ENCODE data around the gene DHRS4L2. TPM values are rescaled to one million over a fixed set of nuclear protein-coding genes. Genes with fewer than 3 reads are reported as not detected.
A peak's percentile ranks its signal among the peaks of the same experiment; 100 is the strongest.
"Not testable (repeated sequence)": the region's sequence is repeated elsewhere in the genome, so short reads cannot be mapped to it uniquely, and the experiment has no call there.

The DHRS4L2 gene
- total RNA-seq, 1 donor from 2014 or later = 16.7 TPM

DNA sequence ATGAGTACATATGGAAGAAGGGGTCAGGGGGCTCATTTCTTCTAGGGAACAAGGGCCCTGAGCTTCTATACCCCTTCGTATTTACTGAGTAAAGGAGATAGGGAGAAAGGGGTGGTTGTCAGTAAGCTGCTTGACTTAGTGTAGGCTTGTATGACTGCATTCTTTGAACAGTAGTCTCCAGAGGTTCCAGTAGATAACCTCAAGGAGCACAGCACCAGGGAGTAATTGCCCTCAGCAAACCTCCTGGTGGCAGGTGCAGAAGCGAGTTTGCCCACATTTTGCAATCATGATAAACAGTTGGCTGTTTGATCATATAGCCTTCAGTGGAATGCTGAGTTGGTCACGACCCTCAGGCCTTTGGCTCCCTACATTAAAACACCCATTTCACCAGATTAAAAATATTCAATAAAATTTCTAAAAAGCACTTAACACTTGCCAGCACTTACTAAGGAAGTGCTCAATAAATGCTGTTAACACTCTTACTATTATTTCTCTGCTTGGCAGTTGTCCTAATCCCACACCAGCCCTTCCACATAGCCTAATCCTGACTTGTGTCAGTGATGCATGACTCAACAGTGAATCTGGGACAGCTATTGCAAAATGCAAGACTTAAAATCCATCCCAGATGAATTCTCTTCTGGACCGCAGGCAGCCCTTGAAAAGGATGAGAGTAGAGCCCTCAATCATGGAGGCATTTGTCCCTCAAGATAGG lies 3.7 kb upstream of the DHRS4L2 start:
- Histone ChIP-seq H3K36me3 (no peaks in the 10 kb centered on the region), H3K4me1 (peaks cover 41% of the 10 kb centered on the region), H3K4me3 (no peak overlapping the region), H3K27me3 (no peaks in the 10 kb centered on the region), H3K27ac (peak overlapping the region; percentile 89), H3K9me3 (no peaks in the 10 kb centered on the region)
- DNase-seq (ENCODE audit: extremely low spot score in 2 of 2) = no peak
- no peak for TF ChIP-seq POLR2A (IDR thresholded peaks at IDR 0.05)
- TF ChIP-seq, protein P1, sequence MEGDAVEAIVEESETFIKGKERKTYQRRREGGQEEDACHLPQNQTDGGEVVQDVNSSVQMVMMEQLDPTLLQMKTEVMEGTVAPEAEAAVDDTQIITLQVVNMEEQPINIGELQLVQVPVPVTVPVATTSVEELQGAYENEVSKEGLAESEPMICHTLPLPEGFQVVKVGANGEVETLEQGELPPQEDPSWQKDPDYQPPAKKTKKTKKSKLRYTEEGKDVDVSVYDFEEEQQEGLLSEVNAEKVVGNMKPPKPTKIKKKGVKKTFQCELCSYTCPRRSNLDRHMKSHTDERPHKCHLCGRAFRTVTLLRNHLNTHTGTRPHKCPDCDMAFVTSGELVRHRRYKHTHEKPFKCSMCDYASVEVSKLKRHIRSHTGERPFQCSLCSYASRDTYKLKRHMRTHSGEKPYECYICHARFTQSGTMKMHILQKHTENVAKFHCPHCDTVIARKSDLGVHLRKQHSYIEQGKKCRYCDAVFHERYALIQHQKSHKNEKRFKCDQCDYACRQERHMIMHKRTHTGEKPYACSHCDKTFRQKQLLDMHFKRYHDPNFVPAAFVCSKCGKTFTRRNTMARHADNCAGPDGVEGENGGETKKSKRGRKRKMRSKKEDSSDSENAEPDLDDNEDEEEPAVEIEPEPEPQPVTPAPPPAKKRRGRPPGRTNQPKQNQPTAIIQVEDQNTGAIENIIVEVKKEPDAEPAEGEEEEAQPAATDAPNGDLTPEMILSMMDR (IDR thresholded peaks at IDR 0.05) = no peak
- TF ChIP-seq POLR2AphosphoS5 (IDR thresholded peaks at IDR 0.05; ENCODE audit: insufficient read depth in 1 of 2, low read depth in 1 of 2) = peak in 1 of 2 donors; percentile 82
- intact Hi-C loops (cut with DNase I) = no loop called here

DNA sequence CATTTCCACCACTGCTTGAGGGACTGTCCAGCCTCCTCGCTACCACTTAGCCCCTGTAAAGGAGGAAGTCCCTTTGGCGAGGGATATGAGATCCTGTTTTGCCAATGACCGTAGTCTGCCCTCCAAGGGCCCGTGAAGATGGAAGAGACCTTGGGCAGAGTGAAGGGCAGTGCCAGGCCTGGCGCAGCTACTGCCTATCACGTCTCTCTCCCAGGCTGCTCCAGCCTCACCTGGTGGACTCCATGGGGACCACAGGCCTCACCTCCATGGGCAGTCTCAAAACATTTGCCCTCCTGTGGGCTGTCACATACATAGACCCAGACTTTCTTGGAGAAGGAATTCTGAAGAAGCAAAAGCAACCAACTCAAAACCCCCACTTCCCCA lies 514 bp upstream of the DHRS4L2 start:
- Histone ChIP-seq H3K4me3 (peak overlapping the region; percentile 36 to 49), H3K27ac (peak overlapping the region; percentile 75), H3K4me1 (peaks cover 43% of the 10 kb centered on the region)
- H3K9me3 ChIP-seq; intact Hi-C loops (cut with DNase I); DNase-seq (ENCODE audit: extremely low spot score in 2 of 2); H3K36me3 ChIP-seq; H3K27me3 ChIP-seq: not testable (repeated sequence)

DNA sequence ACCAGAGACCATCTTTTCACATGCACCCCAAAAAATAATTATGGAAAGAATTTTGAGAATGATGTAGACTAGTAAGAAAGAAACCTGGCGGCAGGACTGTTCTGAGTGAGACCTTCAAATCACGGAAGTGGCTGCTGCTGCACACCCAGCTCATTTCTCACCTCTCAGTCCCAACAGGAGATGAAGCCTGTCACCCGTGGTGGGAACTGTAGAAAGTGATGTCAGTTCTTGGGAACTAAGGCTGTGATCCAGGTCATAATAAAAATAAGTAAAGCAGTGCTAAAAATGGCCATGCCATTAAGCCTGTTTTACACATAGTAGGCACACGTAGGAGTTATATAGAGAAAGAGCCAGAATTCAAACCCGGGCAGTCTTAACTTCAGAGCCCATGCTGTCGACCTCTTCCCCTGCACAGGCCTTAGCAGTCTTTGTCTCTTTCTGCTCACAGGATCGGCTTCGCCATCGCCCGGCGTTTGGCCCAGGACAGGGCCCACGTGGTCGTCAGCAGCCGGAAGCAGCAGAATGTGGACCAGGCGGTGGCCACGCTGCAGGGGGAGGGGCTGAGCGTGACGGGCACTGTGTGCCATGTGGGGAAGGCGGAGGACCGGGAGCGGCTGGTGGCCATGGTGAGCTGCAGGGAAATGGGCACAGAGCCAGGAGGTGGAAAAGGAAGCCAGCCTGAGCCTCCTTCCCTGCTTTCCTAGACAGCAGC lies 1.2 kb downstream of the DHRS4L2 start:
- intact Hi-C loops (cut with DNase I); H3K27ac ChIP-seq; H3K9me3 ChIP-seq; H3K4me3 ChIP-seq; DNase-seq (ENCODE audit: extremely low spot score in 2 of 2); H3K27me3 ChIP-seq; H3K36me3 ChIP-seq: not testable (repeated sequence)
- peaks cover 43% of the 10 kb centered on the region for H3K4me1 ChIP-seq

- H3K36me3 ChIP-seq; H3K9me3 ChIP-seq; intact Hi-C loops (cut with DNase I); H3K27ac ChIP-seq; H3K4me3 ChIP-seq; H3K27me3 ChIP-seq; DNase-seq (ENCODE audit: extremely low spot score in 2 of 2): not testable (repeated sequence)
- peaks cover 34% of the 10 kb centered on the region for H3K4me1 ChIP-seq
Observed at GRCh38 chr14:23990961-23991360, 2.2 kb downstream of the DHRS4L2 start.

DNA sequence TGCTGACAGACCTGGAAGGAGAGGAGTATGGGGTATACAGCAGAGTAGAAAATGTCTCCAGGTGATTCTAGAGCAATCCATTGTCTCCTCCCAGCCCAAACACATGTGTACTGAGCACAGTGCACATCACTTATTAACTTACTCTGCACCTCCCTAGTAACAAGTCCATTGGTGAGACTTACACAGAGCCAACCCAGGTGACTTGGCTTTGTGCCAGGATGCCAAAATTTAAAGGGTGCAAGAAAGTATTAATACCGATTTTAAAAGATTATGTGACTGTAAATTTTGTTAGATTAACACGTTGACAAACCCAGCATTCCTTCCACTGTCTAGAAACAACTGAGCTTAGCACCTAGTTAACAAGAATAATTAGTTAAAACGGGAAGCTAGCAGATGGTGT lies 4.3 kb downstream of the DHRS4L2 start:
- DNase-seq (ENCODE audit: extremely low spot score in 2 of 2); H3K9me3 ChIP-seq; H3K27ac ChIP-seq; H3K4me3 ChIP-seq; intact Hi-C loops (cut with DNase I); H3K27me3 ChIP-seq; H3K36me3 ChIP-seq: not testable (repeated sequence)
- H3K4me1 ChIP-seq = peaks cover 19% of the 10 kb centered on the region

GRCh38 chr14:23996009-23996408 lies 7.3 kb downstream of the DHRS4L2 start:
- DNase-seq (ENCODE audit: extremely low spot score in 2 of 2); H3K27me3 ChIP-seq; H3K4me1 ChIP-seq; H3K9me3 ChIP-seq; intact Hi-C loops (cut with DNase I); H3K4me3 ChIP-seq; H3K27ac ChIP-seq; H3K36me3 ChIP-seq: not testable (repeated sequence)

- intact Hi-C loops (cut with DNase I); H3K27me3 ChIP-seq; H3K36me3 ChIP-seq; H3K9me3 ChIP-seq; H3K4me3 ChIP-seq; H3K4me1 ChIP-seq; DNase-seq (ENCODE audit: extremely low spot score in 2 of 2); H3K27ac ChIP-seq: not testable (repeated sequence)
Observed at GRCh38 chr14:23996825-23997224, 8.1 kb downstream of the DHRS4L2 start.

DNA sequence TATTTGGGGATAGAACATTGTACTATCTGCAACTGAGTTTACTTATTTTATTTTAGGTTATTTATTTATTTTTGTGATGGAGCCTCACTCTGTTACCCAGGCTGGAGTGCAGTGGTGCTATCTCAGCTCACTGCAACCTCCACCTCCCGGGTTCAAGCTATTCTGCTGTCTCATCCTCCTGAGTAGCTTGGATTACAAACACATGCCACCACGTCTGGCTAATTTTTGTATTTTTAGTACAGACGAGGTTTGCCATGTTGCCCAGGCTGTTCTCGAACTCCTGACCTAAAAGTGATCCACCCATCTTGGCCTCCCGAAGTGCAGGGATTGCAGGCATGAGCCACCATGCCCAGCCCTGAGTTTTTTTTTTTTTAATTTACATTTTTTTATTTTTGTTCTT lies 10.9 kb downstream of the DHRS4L2 start:
- intact Hi-C loops (cut with DNase I); H3K27ac ChIP-seq; H3K4me1 ChIP-seq; H3K27me3 ChIP-seq; H3K4me3 ChIP-seq; H3K9me3 ChIP-seq; DNase-seq (ENCODE audit: extremely low spot score in 2 of 2); H3K36me3 ChIP-seq: not testable (repeated sequence)

DNA sequence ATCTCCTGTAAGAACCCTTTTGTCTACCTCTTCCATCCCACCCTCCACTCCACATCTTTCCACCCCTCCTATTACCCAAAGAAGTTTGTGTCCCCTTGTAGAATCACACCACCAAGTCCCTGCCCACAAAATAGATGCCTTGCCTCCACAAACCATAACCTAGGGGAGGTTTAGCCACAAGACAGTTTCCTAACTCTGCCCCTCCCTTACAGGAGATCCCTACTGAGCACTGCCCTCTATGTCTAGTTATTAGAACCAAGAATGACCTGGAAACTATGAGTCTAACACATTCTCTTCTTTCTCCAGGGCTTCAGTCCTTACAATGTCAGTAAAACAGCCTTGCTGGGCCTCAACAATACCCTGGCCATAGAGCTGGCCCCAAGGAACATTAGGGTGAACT lies 12.3 kb downstream of the DHRS4L2 start:
- H3K4me1 ChIP-seq; intact Hi-C loops (cut with DNase I); H3K36me3 ChIP-seq; H3K27me3 ChIP-seq; H3K27ac ChIP-seq; DNase-seq (ENCODE audit: extremely low spot score in 2 of 2); H3K4me3 ChIP-seq; H3K9me3 ChIP-seq: not testable (repeated sequence)

- H3K27ac ChIP-seq; intact Hi-C loops (cut with DNase I); H3K4me3 ChIP-seq; DNase-seq (ENCODE audit: extremely low spot score in 2 of 2); H3K9me3 ChIP-seq; H3K36me3 ChIP-seq; H3K27me3 ChIP-seq; H3K4me1 ChIP-seq: not testable (repeated sequence)
Observed at GRCh38 chr14:24001679-24002078, 12.9 kb downstream of the DHRS4L2 start.

DNA sequence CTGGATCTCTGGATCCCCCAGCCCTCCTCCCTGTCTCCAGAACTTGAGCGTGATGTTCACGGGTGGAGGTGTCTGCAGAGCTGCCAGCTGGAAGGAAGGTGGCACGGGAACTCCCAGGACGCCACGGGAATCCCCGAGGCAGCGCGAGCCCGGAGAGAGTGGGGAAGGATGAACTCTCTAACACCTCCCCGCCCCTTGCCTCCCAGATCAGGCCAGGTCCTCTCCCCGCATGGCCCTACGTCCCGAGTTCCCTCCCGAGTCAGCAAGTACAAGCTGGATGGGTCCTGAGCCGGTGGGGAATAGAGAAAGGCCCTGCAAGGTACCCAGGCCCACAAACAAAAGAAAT lies 17.7 kb downstream of the DHRS4L2 start:
- H3K27ac ChIP-seq = peak overlapping the region; percentile 75
- H3K36me3 ChIP-seq; intact Hi-C loops (cut with DNase I); DNase-seq (ENCODE audit: extremely low spot score in 2 of 2); H3K27me3 ChIP-seq; H3K9me3 ChIP-seq; H3K4me1 ChIP-seq: not testable (repeated sequence)
- H3K4me3 ChIP-seq = peak overlapping the region; percentile 22 to 47

GRCh38 chr14:24006817-24007652 lies 18.3 kb downstream of the DHRS4L2 start:
- H3K27me3 ChIP-seq; H3K4me1 ChIP-seq; H3K36me3 ChIP-seq; H3K9me3 ChIP-seq; DNase-seq (ENCODE audit: extremely low spot score in 2 of 2); intact Hi-C loops (cut with DNase I): not testable (repeated sequence)
- peak overlapping the region; percentile 22 to 47 for H3K4me3 ChIP-seq
- peak overlapping the region; percentile 75 for H3K27ac ChIP-seq
